Activated CD4-positive, alpha-beta T cell treated with anti-CD3 and anti-CD28 coated beads, Interleukin-2, amount 50 U/mL, for 16 hours (primary cell): ENCODE data around the gene APPL1.

Experiments
- DNase-seq: peaks from one replicate; pipeline ENCODE4 v3.0.0-alpha.2; 2020

APPL1 gene

GRCh38 chr3:57227204-57227929, at the start of gene APPL1:
Gene APPL1 (plus strand): TSS chr3:57227729. CDS start chr3:57227884, 155 bp downstream.
- peak; percentile 92 for DNase-seq

- DNase-seq, result no peak
Measured at GRCh38 chr3:57179580-57180410, 47.7 kb upstream of the APPL1 start.

DNA sequence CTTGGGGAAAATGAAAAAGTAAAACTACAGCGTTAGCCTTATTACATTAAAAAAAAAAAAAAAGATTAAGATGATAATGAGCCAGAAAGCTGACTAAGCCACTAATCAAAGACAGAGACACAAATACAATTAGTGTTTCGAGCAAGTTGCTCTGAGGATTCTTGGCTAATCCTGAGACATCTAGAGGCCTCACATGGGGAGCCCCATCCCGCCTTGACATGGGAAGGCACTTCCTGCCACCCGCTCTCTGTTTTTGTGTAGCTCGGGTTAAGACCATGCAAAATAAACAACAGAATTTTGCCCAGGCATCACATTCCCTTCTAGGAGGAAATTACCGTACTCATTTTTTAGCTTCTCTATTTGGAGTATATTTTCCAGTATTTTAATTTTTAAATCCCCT, 43.0 kb upstream of the APPL1 start:
- no peak for DNase-seq

- no peak for DNase-seq
Measured at GRCh38 chr3:57192028-57192427, 35.5 kb upstream of the APPL1 start.

- no peak for DNase-seq
Measured at GRCh38 chr3:57194641-57195040, 32.9 kb upstream of the APPL1 start.

GRCh38 chr3:57199895-57200297, 27.6 kb upstream of the APPL1 start, which contains the start of gene HESX1:
Gene HESX1 (minus strand): TSS chr3:57199978. CDS start chr3:57199918, 60 bp downstream.
- DNase-seq, result no peak

- DNase-seq, result no peak
Measured at GRCh38 chr3:57206423-57206822, 21.1 kb upstream of the APPL1 start.

GRCh38 chr3:57221883-57222282, 5.6 kb upstream of the APPL1 start:
- no peak for DNase-seq

GRCh38 chr3:57224856-57225255, 2.7 kb upstream of the APPL1 start:
- DNase-seq, result no peak

- no peak for DNase-seq
Measured at GRCh38 chr3:57226176-57226575, 1.4 kb upstream of the APPL1 start.

DNA sequence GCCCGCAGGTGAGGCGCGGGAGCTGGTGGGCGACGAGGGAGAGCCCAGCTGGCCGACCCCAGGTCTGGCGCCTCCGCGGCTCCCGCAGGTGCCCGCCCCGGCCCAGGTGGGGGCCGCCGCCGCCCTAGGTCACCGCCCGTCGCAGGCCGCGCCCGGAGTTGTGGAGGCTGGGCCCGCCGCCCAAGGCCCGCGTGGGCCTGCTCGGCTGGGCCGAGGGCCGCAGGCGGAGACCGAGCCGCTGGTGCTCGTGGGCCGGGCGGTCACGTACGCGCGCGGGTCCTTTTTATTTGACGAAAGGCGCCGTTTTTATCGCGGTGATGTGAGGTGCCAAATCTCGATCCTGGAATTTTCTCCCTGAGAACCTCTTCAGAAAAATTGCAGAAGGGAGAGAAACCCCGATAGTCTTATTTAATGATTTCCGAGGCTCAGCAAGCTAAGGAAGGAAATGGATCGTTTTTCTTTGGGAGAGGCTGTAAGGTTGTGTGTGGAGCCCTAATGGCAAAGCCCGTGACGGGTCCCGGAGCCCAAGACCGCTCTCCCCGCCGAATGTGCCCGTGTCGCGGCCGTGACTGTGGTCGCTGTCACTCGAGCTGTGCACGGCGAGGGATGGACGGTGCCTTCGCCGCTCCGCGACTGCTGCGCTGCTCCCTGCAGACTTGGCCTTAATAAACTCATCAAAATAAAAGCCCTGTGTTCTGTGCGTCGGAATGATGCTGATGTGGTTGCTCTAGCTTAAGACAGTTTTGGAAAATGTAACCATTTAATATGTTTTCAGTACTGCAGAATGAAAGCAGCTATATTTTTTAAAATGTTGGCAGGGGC, 612 bp downstream of the APPL1 start:
- peak; percentile 41 for DNase-seq

- no peak for DNase-seq
Measured at GRCh38 chr3:57230006-57230405, 2.5 kb downstream of the APPL1 start.

- DNase-seq, result no peak
Measured at GRCh38 chr3:57233799-57234198, 6.3 kb downstream of the APPL1 start.

DNA sequence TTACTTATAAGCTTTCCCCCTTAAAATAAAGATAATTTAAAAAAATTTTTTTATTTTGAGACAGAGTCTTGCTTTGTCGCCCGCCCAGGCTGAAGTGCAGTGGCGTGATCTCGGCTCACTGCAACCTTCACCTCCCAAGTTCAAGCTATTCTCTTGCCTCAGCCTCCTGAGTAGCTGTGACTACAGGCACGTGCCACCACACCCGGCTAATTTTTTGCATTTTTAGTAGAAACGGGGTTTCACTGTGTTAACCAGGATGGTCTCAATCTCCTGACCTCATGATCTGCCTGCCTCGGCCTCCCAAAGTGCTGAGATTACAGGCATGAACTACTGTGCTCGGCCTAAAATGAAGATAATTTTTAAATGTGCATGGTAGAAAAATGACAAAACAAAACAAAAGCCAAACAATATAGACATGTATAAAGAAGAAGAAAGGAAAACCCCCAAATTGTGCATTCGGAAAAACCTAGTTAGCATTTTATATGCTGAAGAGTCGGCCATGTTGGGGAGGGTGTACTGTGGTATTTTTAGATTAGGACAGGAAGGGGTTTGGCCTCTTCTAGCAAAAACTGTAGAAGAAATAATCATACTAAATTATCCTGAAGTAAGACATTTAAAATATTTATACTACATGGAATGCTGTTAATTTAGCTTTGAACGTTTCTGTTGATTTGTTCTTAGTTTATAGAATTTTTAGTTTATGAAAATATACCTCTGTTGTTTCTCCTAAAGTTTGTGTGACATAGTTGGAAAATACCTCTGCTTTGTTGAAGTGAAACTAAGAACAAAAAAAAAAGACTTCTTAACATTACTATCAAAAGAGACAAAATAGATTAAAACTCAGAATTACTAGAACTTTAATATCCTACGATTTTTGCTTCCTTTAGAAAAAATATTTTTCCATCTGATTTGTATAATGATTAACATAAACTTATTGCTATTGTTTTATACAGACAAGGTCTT, 7.4 kb downstream of the APPL1 start:
- DNase-seq, result no peak

DNA sequence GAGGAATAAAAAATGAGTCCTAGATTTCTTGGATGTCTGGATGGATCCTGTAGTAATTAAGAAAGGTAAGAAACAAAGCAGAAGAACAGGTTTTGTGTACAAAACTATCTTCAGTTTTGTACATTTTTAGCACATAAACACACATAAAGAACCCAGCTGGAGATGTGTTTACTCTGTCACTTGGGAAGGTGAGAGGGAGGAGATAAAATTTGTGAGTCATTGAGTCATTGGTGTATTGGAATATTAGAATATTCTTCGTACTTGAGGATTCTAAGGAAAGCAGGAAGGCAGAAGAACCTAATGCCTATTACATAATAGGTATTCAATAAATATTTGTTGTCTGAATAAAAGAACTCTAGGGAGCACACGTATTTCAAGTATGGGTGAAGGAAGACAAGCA, 17.4 kb downstream of the APPL1 start:
- no peak for DNase-seq

- DNase-seq, result no peak
Measured at GRCh38 chr3:57252404-57252803, 24.9 kb downstream of the APPL1 start.

- DNase-seq, result no peak
Measured at GRCh38 chr3:57256844-57257243, 29.3 kb downstream of the APPL1 start.

- DNase-seq, result no peak
Measured at GRCh38 chr3:57257678-57258077, 30.1 kb downstream of the APPL1 start.

DNA sequence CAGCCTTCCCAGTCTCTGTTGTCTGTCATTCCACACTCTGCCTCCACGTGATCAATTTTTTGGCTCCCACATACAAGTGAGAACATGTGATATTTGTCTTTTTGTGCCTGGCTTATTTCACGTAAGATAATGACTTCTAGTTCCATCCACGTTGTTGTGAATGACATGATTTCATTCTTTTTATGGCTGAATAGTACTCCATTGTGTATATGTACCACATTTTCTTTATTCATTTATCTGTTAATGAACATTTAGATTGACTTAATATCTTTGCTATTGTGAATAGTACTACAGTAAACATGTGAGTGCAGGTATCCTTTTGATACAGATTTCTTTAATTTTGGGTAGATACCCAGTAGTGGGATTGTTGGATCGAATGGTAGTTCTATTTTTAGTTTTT, 33.6 kb downstream of the APPL1 start:
- no peak for DNase-seq

- no peak for DNase-seq
Measured at GRCh38 chr3:57261929-57262328, 34.4 kb downstream of the APPL1 start.

DNA sequence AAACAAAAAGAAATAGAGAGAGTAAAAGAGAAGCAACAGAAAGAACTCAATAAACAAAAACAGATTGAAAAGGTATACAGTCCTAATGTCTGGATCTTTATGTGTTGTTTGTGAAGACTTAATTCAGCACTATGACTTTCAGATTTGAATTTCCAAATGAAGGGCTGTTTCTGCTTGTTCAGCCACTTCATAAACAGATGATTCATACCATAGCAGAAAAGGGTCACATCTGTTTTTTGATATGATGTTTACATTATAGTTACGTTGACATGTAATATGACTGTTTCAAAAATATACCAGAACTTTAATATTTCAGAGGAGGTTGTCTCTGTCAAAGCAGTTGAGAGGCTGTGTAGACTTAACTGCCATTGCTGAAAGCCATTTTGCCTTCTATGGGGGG, 40.9 kb downstream of the APPL1 start:
- no peak for DNase-seq

DNA sequence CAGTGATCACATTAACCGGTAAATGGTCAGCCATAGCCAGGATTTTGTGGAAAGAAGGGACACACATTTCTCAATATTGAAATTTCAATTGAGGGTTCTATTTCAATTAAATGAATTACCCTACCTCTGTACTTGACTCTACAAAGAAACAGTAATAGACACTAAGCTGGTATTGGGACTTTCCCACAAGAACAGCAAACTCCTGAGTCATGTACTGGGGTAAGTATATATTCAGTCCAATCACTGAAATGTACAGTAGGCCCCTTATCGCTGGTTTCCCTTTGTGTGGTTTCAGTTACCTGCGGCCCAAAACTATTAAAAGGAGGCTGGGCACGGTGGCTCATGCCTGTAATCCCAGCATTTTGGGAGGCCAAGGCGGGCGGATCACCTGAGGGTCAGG, 47.3 kb downstream of the APPL1 start:
- DNase-seq, result no peak
